Kidney (tissue), 14 donors: Measurements from ENCODE around the gene AKAP13. TPM values are rescaled to one million over a fixed set of nuclear protein-coding genes. Genes with fewer than 3 reads are reported as not detected.

ENCODE experiments used
- DNase-seq, 5 donors: peaks; one replicate each; pipeline ENCODE4 v3.0.0-alpha.2; 2013 to 2020
- FAIRE-seq: peaks from 2 replicates; lab custom pipeline; 2012; peaks lifted over from hg19 to GRCh38; lab: Jason Lieb, UNC
- H3K27ac ChIP-seq, 2 donors: one replicate each; pipeline ENCODE4 v1.7.0; 2013; ENCODE audit warnings: low read depth in 2 of 2, low read length in 2 of 2, inconsistent platforms in 1 of 2
- H3K27me3 ChIP-seq: one replicate; pipeline ENCODE4 v1.7.1; 2013; ENCODE audit warnings: low read length, inconsistent platforms; ENCODE audit not compliant: control insufficient read depth, insufficient read depth
- H3K36me3 ChIP-seq, 3 donors: one replicate each; pipeline versions ENCODE4 v1.7.0 to v1.7.1; 2013; ENCODE audit warnings: low read length in 3 of 3, control low read depth in 1 of 3, inconsistent platforms in 1 of 3; ENCODE audit not compliant: insufficient read depth in 3 of 3, control insufficient read depth in 2 of 3
- H3K4me1 ChIP-seq, 3 donors: one replicate each; pipeline versions ENCODE4 v1.7.0 to v1.7.1; 2013; ENCODE audit warnings: low read length in 3 of 3, inconsistent platforms in 1 of 3, low read depth in 1 of 3; ENCODE audit not compliant: control insufficient read depth in 2 of 3, insufficient read depth in 2 of 3
- H3K4me3 ChIP-seq, 3 donors: one replicate each; pipeline versions ENCODE4 v1.7.0 to v1.8.1; 2013; ENCODE audit warnings: low read length in 3 of 3, control low read depth in 1 of 3, inconsistent platforms in 1 of 3
- H3K9ac ChIP-seq, 3 donors: one replicate each; pipeline versions ENCODE4 v1.7.0 to v1.7.1; 2013; ENCODE audit warnings: low read length in 3 of 3, control low read depth in 1 of 3, inconsistent platforms in 1 of 3
- H3K9me3 ChIP-seq, 3 donors: one replicate each; pipeline versions ENCODE4 v1.7.0 to v1.7.1; 2013; ENCODE audit warnings: low read length in 3 of 3, control low read depth in 1 of 3, inconsistent platforms in 1 of 3; ENCODE audit not compliant: control insufficient read depth in 2 of 3, insufficient read depth in 1 of 3
- CTCF ChIP-seq: IDR thresholded peaks from 3 replicates; pipeline ENCODE4 v1.5.1; 2012; ENCODE audit warnings: mild to moderate bottlenecking, moderate library complexity, borderline replicate concordance; ENCODE audit not compliant: insufficient read depth; ENCODE audit errors: extremely low read depth
- intact Hi-C: fragments of 100-400 bp; cut with DNase I; formaldehyde crosslinking; loops from one replicate; pipeline ENCODE4 v1.11.1; 2022
- polyA plus RNA-seq: library from polyadenylated mRNA; stranded (reverse); fragments of 350-450 nt; fragmentation: Illumina TruSeq; extraction: RNeasy Lipid Tissue Mini Kit (QIAGEN cat#74804); gene quantifications from one replicate; pipeline ENCODE4 v1.2.3, GENCODE V29; 2014; ENCODE audit warnings: low read depth, low replicate concordance; ENCODE audit not compliant: insufficient read depth
- total RNA-seq: library from RNA; stranded (reverse); fragmentation: NEBNext Ultra II Directional; extraction: Animal tissue kit (Norgen Biotek cat#: 25700); gene quantifications from one replicate; pipeline ENCODE4 v1.2.1, GENCODE V29; 2021
- donor health status: control.
- donor health status: control.
- donor health status: control.
- donor health status: control.
- donor health status: control.
- donor health status: DM: yes; HTN: yes; CAD: no.
- donor health status: Normal renal cell carcinoma (clear cell type).

AKAP13 gene
- total and polyA plus RNA-seq, 2 donors from 2014 or later = 18.8 to 174 TPM

DNA sequence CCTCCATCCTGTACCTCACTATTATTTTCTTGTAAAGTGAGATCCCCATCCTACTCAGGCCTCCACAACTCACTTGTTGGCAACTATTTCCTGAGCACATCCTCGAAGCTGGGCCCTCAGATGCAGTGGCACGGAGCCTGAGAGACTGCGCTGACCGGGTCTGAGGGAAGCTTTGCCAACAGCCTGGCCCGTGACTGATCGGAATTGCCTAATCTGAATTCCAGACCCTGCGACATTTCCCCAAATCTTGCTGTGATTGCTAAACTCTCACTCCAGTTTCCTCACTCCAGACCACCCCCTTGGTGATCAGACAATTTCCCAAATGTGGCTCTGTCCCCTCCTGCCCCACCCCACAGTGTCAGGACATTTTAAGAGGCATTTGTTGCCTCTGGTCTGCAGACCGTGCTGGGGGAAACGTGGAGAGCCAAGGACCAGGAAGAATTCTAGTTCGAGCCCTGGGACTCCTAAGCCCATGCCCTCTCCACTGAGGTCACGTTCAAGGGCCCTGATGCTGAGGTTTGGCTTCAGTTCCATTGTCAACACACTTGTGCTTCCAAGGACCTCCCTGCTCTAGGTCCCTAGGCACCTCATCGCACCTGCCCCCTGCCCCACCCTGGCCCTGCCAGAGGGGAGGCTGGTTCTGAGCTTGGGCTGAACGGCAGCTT lies 391.5 kb downstream of the AKAP13 start:
- Histone ChIP-seq H3K9me3 (no peaks in the 10 kb centered on the region), H3K4me1 (peaks cover 6 to 38% (median 26%) of the 10 kb centered on the region in 3 donors), H3K36me3 (no peaks in the 10 kb centered on the region), H3K9ac (peak overlapping the region in 1 of 3 donors; percentile 56), H3K4me3 (peak overlapping the region in 1 of 3 donors; percentile 45), H3K27ac (peak overlapping the region; percentile 89 to 90), H3K27me3 (no peaks in the 10 kb centered on the region)
- intact Hi-C loops = no loop called here
- no peak for FAIRE-seq
- TF ChIP-seq CTCF = no peak
- DNase-seq = peak in 1 of 5 donors; percentile 91

- FAIRE-seq = no peak
- no peak for DNase-seq
These were observed 392.3 kb downstream of the AKAP13 start for GRCh38 chr15:85772668-85773067.

GRCh38 chr15:85773249-85773648 lies 392.8 kb downstream of the AKAP13 start:
- Histone ChIP-seq H3K9ac (no peak overlapping the region), H3K36me3 (no peaks in the 10 kb centered on the region), H3K27ac (peak overlapping the region; percentile 89 to 90), H3K4me3 (no peak overlapping the region), H3K9me3 (no peaks in the 10 kb centered on the region), H3K27me3 (no peaks in the 10 kb centered on the region), H3K4me1 (peaks cover 6 to 45% (median 26%) of the 10 kb centered on the region in 3 donors)
- DNase-seq (no peak), FAIRE-seq (no peak)
- intact Hi-C loops = no loop called here
- no peak for TF ChIP-seq CTCF

More at GRCh38 chr15:85772668-85773067, 392.3 kb downstream of the AKAP13 start:
- TF ChIP-seq CTCF = no peak
- H3K27me3 ChIP-seq = no peaks in the 10 kb centered on the region
- no peaks in the 10 kb centered on the region for H3K9me3 ChIP-seq
- peaks cover 6 to 40% (median 26%) of the 10 kb centered on the region in 3 donors for H3K4me1 ChIP-seq
- H3K36me3 ChIP-seq = no peaks in the 10 kb centered on the region
- H3K27ac ChIP-seq = peak overlapping the region; percentile 89 to 90
- H3K4me3 ChIP-seq = no peak overlapping the region
- intact Hi-C loops = no loop called here
- H3K9ac ChIP-seq = peak overlapping the region in 1 of 3 donors; percentile 56
